K562 (cell line): ENCODE measurements around the gene KLB. TPM values are rescaled to one million over a fixed set of nuclear protein-coding genes. Genes with fewer than 3 reads are reported as not detected.
A peak's percentile ranks its signal among the peaks of the same experiment; 100 is the strongest.

Experiments
- ATAC-seq: fragments of 200-7000 bp; cut with Tn5 transposase; 3 replicates; pipeline ENCODE4 v1.9.1; 2020; ENCODE audit warnings: moderate library complexity
- BruUV-seq: library from RNA; stranded (reverse); fragments of 400-500 nt; replicated peaks from 2 replicates; lab custom pipeline; 2021; lab: Mats Ljungman, UMichigan
- CTCF ChIA-PET: fragments of 300-600 bp; formaldehyde crosslinking; extraction: SDS; loops from one replicate; lab custom pipeline; 2021; ENCODE audit warnings: low intra/inter-chr PET ratio; lab: Yijun Ruan, JAX
- POLR2A ChIA-PET: fragments of 300-600, 350-650 bp; sonication (Branson Sonifier 250); formaldehyde crosslinking; extraction: SDS; loops from one replicate; lab custom pipeline; 2021; ENCODE audit warnings: antibody characterized with exemption, inconsistent platforms; lab: Yijun Ruan, JAX
- DNase-seq, 4 experiments: peaks; one replicate each; pipeline versions ENCODE4 v3.0.0 to v3.0.0-alpha.2; 2011 to 2018; ENCODE audit warnings: low spot score in 3 of 4, mixed read lengths in 3 of 4; ENCODE audit errors: extremely low read depth in 1 of 4
- FAIRE-seq: peaks from 2 replicates; lab custom pipeline; 2011; peaks lifted over from hg19 to GRCh38; lab: Jason Lieb, UNC
- H2AFZ ChIP-seq: 2 replicates; pipeline ENCODE4 v1.6.0; 2011; ENCODE audit warnings: low read depth, low read length, control low read depth, inconsistent platforms
- H3K27ac ChIP-seq: fragments of 200-600 bp; 3 replicates; pipeline ENCODE4 v1.8.0; 2011; ENCODE audit warnings: low read depth, mild to moderate bottlenecking, control low read depth, inconsistent platforms, low read length, moderate library complexity, mixed read lengths; ENCODE audit errors: extremely low read depth
- H3K27me3 ChIP-seq, 2 experiments: fragments of 300-600 bp in 1 of 2; 2 replicates in 1 of 2; 3 replicates in 1 of 2; pipeline versions ENCODE4 v1.6.0 to v1.8.0; 2011; ENCODE audit warnings: inconsistent platforms in 2 of 2, low read length in 2 of 2, mild to moderate bottlenecking in 1 of 2, mixed read lengths in 1 of 2, moderate library complexity in 1 of 2; ENCODE audit not compliant: control insufficient read depth in 2 of 2, insufficient read depth in 2 of 2
- H3K36me3 ChIP-seq: fragments of 300-600 bp; 3 replicates; pipeline ENCODE4 v1.8.0; 2011; ENCODE audit warnings: mild to moderate bottlenecking, low read length, inconsistent platforms; ENCODE audit not compliant: control insufficient read depth, insufficient read depth
- H3K4me1 ChIP-seq, 2 experiments: fragments of 200-600 bp in 1 of 2; replicated peaks in 1 of 2; 2 replicates in 1 of 2; 3 replicates in 1 of 2; pipeline versions ENCODE4 v1.5.1 to v1.8.0; 2011; ENCODE audit warnings: inconsistent platforms in 2 of 2, low read length in 2 of 2, mild to moderate bottlenecking in 1 of 2, mixed read lengths in 1 of 2, moderate library complexity in 1 of 2; ENCODE audit not compliant: control insufficient read depth in 2 of 2, insufficient read depth in 2 of 2
- H3K4me2 ChIP-seq: 2 replicates; pipeline ENCODE4 v1.6.1; 2011; ENCODE audit warnings: low read length, control low read depth, inconsistent platforms, mixed read lengths; ENCODE audit not compliant: insufficient read depth
- H3K4me3 ChIP-seq: fragments of 200-600 bp; sonication (generic), shearing (Covaris generic); 2 replicates; pipeline ENCODE4 v1.5.1; 2016; ENCODE audit warnings: control low read depth, inconsistent platforms
- H3K79me2 ChIP-seq: fragments of 200-600 bp; 3 replicates; pipeline ENCODE4 v1.8.0; 2011; ENCODE audit warnings: low read length, inconsistent platforms; ENCODE audit not compliant: control insufficient read depth, insufficient read depth
- H3K9ac ChIP-seq, 2 experiments: 2 replicates each; pipeline versions ENCODE4 v1.6.0 to v1.6.1; 2011; ENCODE audit warnings: low read depth in 2 of 2, low read length in 2 of 2, control low read depth in 1 of 2, inconsistent platforms in 1 of 2, mild to moderate bottlenecking in 1 of 2, mixed read lengths in 1 of 2; ENCODE audit not compliant: insufficient read depth in 1 of 2
- H3K9me1 ChIP-seq: one replicate; pipeline ENCODE4 v1.6.0; 2011; ENCODE audit warnings: inconsistent platforms, mild to moderate bottlenecking, low read length, moderate library complexity; ENCODE audit not compliant: control insufficient read depth, insufficient read depth
- H3K9me3 ChIP-seq: replicated peaks from 2 replicates; pipeline ENCODE4 v1.5.1; 2011; ENCODE audit warnings: low read depth, low read length, inconsistent platforms; ENCODE audit not compliant: control insufficient read depth, insufficient read depth
- H4K20me1 ChIP-seq: replicated peaks from 2 replicates; pipeline ENCODE4 v1.6.1; 2011; ENCODE audit warnings: low read length, inconsistent platforms, mixed read lengths; ENCODE audit not compliant: control insufficient read depth, insufficient read depth
- ADNP ChIP-seq: fragments of 200-800 bp; sonication (Bioruptor generic); IDR thresholded peaks from 2 replicates; pipeline ENCODE4 v1.6.1; 2016; ENCODE audit warnings: missing genetic modification characterization, missing compliant biosample characterization
- GTF2E2 ChIP-seq: fragments of 200-800 bp; sonication (Bioruptor generic); IDR thresholded peaks from 2 replicates; pipeline ENCODE4 v1.6.1; 2016; ENCODE audit warnings: missing genetic modification characterization, missing compliant biosample characterization
- KAT7 ChIP-seq: sonication (generic); formaldehyde crosslinking; IDR thresholded peaks from 2 replicates; pipeline ENCODE4 v1.8.0; 2022; ENCODE audit warnings: missing genetic modification reagents, mild to moderate bottlenecking, borderline replicate concordance
- MYC ChIP-seq, 2 experiments: fragments of 250-450 bp in 1 of 2; sonication (Bioruptor Pico) in 1 of 2; IDR thresholded peaks; 2 replicates each; pipeline versions ENCODE4 v1.5.1 to v1.6.1; 2012 to 2021; ENCODE audit warnings: low read depth in 2 of 2, borderline replicate concordance in 1 of 2, improper control_type of control experiment in 1 of 2, low read length in 1 of 2, mild to moderate bottlenecking in 1 of 2, moderate library complexity in 1 of 2
- NONO ChIP-seq, 2 experiments: fragments of 200-400 bp in 1 of 2; fragments of 450-650 bp in 1 of 2; formaldehyde crosslinking in 1 of 2; IDR thresholded peaks; 2 replicates each; pipeline ENCODE4 v1.6.1; 2017; ENCODE audit warnings: low read depth in 2 of 2, mild to moderate bottlenecking in 2 of 2, moderate library complexity in 2 of 2, low read length in 1 of 2
- PRMT5 ChIP-seq: sonication (generic); formaldehyde crosslinking; IDR thresholded peaks from 2 replicates; pipeline ENCODE4 v1.5.0; 2020; ENCODE audit warnings: missing genetic modification reagents
- PTBP1 ChIP-seq: fragments of 200-400 bp; formaldehyde crosslinking; IDR thresholded peaks from 2 replicates; pipeline ENCODE4 v1.6.1; 2017; ENCODE audit warnings: low read depth, low read length
- RBM15 ChIP-seq: fragments of 200-400 bp; formaldehyde crosslinking; IDR thresholded peaks from 2 replicates; pipeline ENCODE4 v1.6.1; 2018; ENCODE audit warnings: mild to moderate bottlenecking, low read length, moderate library complexity; ENCODE audit not compliant: insufficient read depth
- TEAD4 ChIP-seq, 2 experiments: sonication (generic) in 1 of 2; formaldehyde crosslinking in 1 of 2; IDR thresholded peaks; 2 replicates each; pipeline versions ENCODE4 v1.6.1 to v1.8.0; 2012 to 2022; ENCODE audit warnings: borderline replicate concordance in 1 of 2, inconsistent platforms in 1 of 2, low read length in 1 of 2, mild to moderate bottlenecking in 1 of 2, missing genetic modification reagents in 1 of 2
- ZKSCAN1 ChIP-seq: fragments of 150-350 bp; IDR thresholded peaks from 2 replicates; pipeline ENCODE4 v1.6.1; 2016; ENCODE audit warnings: low read depth, low read length
- ZKSCAN3 ChIP-seq: fragments of 250-450 bp; sonication (Bioruptor Pico); IDR thresholded peaks from 2 replicates; pipeline ENCODE4 v1.4.0; 2020
- WGBS: fragments of 100-300 bp; shearing (Covaris generic); methylation state at CpG from one replicate; pipeline ENCODE4 v1.1.6; 2016; ENCODE audit warnings: low coverage, mixed read lengths; ENCODE audit not compliant: insufficient coverage; ENCODE audit errors: missing lambda C conversion rate; 5-methylcytosine and 5-hydroxymethylcytosine counted together
- in situ Hi-C: fragments of 300-500 bp; cut with MboI; formaldehyde crosslinking; loops from 4 replicates; pipeline ENCODE4 v1.15.0; 2018; ENCODE audit warnings: inconsistent platforms, mixed read lengths
- intact Hi-C: fragments of 100-400 bp; cut with micrococcal nuclease; formaldehyde crosslinking; loops from 2 replicates; pipeline ENCODE4 v1.14.2; 2022
- polyA plus RNA-seq, 8 experiments: library from polyadenylated mRNA; depleted of rRNA in 4 of 8; stranded (reverse) in 5 of 8; unstranded in 3 of 8; fragments of >200 nt; fragmentation: Nextera tagmentation in 2 of 8; fragmentation: Illumina TruSeq in 1 of 8; extraction: Ambion mirVana in 2 of 8; extraction: Trizol in 1 of 8; gene quantifications; 2 replicates each; pipeline versions ENCODE4 v1.2.1 to v1.2.3, GENCODE V29; 2011 to 2014; ENCODE audit warnings: inconsistent platforms in 1 of 8, missing spikeins in 1 of 8
- total RNA-seq, 7 experiments: library from RNA; depleted of rRNA in 6 of 7; stranded (reverse); fragments of >200 nt in 6 of 7; fragmentation: Illumina TruSeq in 2 of 7; extraction: Trizol in 2 of 7; gene quantifications; 2 replicates each; pipeline versions ENCODE4 v1.2.1 to v1.2.3, GENCODE V29; 2011 to 2021; ENCODE audit warnings: low replicate concordance in 1 of 7
- TF ChIP-seq, protein P1 (sequence below): fragments of 450-650 bp; formaldehyde crosslinking; IDR thresholded peaks from 2 replicates; pipeline ENCODE4 v1.4.0; 2020; ENCODE audit warnings: mild to moderate bottlenecking, moderate library complexity
- TF ChIP-seq, protein P2 (sequence below): IDR thresholded peaks from 2 replicates; pipeline ENCODE4 v1.6.1; 2012; ENCODE audit warnings: low read depth, low read length, improper control_type of control experiment, borderline replicate concordance
- TF ChIP-seq, protein P3 (sequence below): sonication (generic); formaldehyde crosslinking; IDR thresholded peaks from 2 replicates; pipeline ENCODE4 v1.8.0; 2022; ENCODE audit warnings: mild to moderate bottlenecking, missing genetic modification reagents, borderline replicate concordance
- TF ChIP-seq, protein P4 (sequence below): fragments of 250-450 bp; sonication (Bioruptor Pico); IDR thresholded peaks from 2 replicates; pipeline ENCODE4 v1.8.0; 2021; ENCODE audit warnings: moderate library complexity, mild to moderate bottlenecking, inconsistent platforms

The KLB gene
- total and polyA plus RNA-seq, 9 of the 15 experiments (the other 6 are each of a cell fraction or from before 2014, with no cell fraction given) = 0.04 to 0.13 TPM; not detected in 7

GRCh38 chr4:39469429-39470077 is 62.8 kb downstream of the KLB start:
- H3K27ac ChIP-seq = no peak overlapping the region
- H3K4me2 ChIP-seq = no peak overlapping the region
- H3K9me3 ChIP-seq = no peaks in the 10 kb centered on the region
- 67% methylated on average over 4 of the region's 4 CpGs for WGBS
- H3K4me3 ChIP-seq = no peak overlapping the region
- ATAC-seq (peak; percentile 81), DNase-seq (peak; percentile 46 to 67 (median 48)), FAIRE-seq (peak; percentile 89)
- peak overlapping the region; percentile 3; the same call in 1 of the 2 replicates for H2AFZ ChIP-seq
- H3K4me1 ChIP-seq = no peaks in the 10 kb centered on the region; a peak in 2 of 5 replicates
- BruUV-seq = no TSS peak
- peaks cover 77% of the 10 kb centered on the region for H3K36me3 ChIP-seq
- H3K9ac ChIP-seq = no peak overlapping the region
- ChIA-PET POLR2A (interaction anchor here (0.6 to 2.2 kb wide), 10 partner anchors 9 to 857 kb away, joined by 3 to 11 read pairs (median 3); partner anchors contain the start of genes LIAS, N4BP2 and RPL9), CTCF (interaction anchor here (0.5 to 3.4 kb wide), 10 partner anchors 58 to 847 kb away, joined by 3 to 66 read pairs (median 4); partner anchors contain the start of genes PDS5A, SMIM14, UBE2K and UGDH)
- H3K9me1 ChIP-seq = no peaks in the 10 kb centered on the region
- intact Hi-C loops (loop anchor here (1.0 to 10.0 kb wide), 7 partner anchors 58 to 845 kb away; partner anchors contain the start of genes SMIM14 and UGDH), in situ Hi-C loops (loop anchor here (5.0 kb wide), 1 partner anchor 503 kb away; no protein-coding TSS in a partner anchor)
- no peaks in the 10 kb centered on the region for H4K20me1 ChIP-seq
- H3K79me2 ChIP-seq = no peaks in the 10 kb centered on the region
- H3K27me3 ChIP-seq = no peaks in the 10 kb centered on the region
- TF ChIP-seq, protein P1, sequence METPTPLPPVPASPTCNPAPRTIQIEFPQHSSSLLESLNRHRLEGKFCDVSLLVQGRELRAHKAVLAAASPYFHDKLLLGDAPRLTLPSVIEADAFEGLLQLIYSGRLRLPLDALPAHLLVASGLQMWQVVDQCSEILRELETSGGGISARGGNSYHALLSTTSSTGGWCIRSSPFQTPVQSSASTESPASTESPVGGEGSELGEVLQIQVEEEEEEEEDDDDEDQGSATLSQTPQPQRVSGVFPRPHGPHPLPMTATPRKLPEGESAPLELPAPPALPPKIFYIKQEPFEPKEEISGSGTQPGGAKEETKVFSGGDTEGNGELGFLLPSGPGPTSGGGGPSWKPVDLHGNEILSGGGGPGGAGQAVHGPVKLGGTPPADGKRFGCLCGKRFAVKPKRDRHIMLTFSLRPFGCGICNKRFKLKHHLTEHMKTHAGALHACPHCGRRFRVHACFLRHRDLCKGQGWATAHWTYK = no peak
- TF ChIP-seq NONO (IDR thresholded peaks at IDR 0.05; ENCODE audit: low read depth in 2 of 2, low read length in 1 of 2) (no peak), ADNP (no peak), TEAD4 (IDR thresholded peaks at IDR 0.05; ENCODE audit: low read length) (0 out of 2 replicates have a peak, but pooled peaks have one; percentile 40), TEAD4 (CRISPR knock-in tag; IDR thresholded peaks at IDR 0.05; ENCODE audit: borderline replicate concordance) (no peak), KAT7 (CRISPR knock-in tag) (no peak), ZKSCAN3 (CRISPR knock-in tag) (no peak), PTBP1 (no peak), RBM15 (no peak), MYC (IDR thresholded peaks at IDR 0.05; ENCODE audit: low read depth, low read length) (0 out of 2 replicates have a peak, but pooled peaks have one; percentile 11), MYC (CRISPR knock-in tag; IDR thresholded peaks at IDR 0.05; ENCODE audit: borderline replicate concordance, low read depth) (no peak), GTF2E2 (tag) (no peak), PRMT5 (CRISPR knock-in tag) (no peak), ZKSCAN1 (no peak)
- TF ChIP-seq, protein P2, sequence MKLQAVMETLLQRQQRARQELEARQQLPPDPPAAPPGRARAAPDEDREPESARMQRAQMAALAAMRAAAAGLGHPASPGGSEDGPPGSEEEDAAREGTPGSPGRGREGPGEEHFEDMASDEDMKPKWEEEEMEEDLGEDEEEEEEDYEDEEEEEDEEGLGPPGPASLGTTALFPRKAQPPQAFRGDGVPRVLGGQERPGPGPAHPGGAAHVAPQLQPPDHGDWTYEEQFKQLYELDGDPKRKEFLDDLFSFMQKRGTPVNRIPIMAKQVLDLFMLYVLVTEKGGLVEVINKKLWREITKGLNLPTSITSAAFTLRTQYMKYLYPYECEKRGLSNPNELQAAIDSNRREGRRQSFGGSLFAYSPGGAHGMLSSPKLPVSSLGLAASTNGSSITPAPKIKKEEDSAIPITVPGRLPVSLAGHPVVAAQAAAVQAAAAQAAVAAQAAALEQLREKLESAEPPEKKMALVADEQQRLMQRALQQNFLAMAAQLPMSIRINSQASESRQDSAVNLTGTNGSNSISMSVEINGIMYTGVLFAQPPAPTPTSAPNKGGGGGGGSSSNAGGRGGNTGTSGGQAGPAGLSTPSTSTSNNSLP = no peak
- TF ChIP-seq, protein P3, sequence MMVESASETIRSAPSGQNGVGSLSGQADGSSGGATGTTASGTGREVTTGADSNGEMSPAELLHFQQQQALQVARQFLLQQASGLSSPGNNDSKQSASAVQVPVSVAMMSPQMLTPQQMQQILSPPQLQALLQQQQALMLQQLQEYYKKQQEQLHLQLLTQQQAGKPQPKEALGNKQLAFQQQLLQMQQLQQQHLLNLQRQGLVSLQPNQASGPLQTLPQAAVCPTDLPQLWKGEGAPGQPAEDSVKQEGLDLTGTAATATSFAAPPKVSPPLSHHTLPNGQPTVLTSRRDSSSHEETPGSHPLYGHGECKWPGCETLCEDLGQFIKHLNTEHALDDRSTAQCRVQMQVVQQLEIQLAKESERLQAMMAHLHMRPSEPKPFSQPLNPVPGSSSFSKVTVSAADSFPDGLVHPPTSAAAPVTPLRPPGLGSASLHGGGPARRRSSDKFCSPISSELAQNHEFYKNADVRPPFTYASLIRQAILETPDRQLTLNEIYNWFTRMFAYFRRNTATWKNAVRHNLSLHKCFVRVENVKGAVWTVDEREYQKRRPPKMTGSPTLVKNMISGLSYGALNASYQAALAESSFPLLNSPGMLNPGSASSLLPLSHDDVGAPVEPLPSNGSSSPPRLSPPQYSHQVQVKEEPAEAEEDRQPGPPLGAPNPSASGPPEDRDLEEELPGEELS = no peak
- TF ChIP-seq, protein P4, sequence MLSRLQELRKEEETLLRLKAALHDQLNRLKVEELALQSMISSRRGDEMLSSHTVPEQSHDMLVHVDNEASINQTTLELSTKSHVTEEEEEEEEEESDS (CRISPR knock-in tag) = no peak
